GM10847 (cell line): ENCODE results near the gene MEAK7.

ENCODE experiments used
- POLR2A ChIP-seq: IDR thresholded peaks from 2 replicates; pipeline ENCODE4 v1.6.1; 2011; ENCODE audit not compliant: insufficient read length; ENCODE audit errors: extremely low read depth

MEAK7 gene

DNA sequence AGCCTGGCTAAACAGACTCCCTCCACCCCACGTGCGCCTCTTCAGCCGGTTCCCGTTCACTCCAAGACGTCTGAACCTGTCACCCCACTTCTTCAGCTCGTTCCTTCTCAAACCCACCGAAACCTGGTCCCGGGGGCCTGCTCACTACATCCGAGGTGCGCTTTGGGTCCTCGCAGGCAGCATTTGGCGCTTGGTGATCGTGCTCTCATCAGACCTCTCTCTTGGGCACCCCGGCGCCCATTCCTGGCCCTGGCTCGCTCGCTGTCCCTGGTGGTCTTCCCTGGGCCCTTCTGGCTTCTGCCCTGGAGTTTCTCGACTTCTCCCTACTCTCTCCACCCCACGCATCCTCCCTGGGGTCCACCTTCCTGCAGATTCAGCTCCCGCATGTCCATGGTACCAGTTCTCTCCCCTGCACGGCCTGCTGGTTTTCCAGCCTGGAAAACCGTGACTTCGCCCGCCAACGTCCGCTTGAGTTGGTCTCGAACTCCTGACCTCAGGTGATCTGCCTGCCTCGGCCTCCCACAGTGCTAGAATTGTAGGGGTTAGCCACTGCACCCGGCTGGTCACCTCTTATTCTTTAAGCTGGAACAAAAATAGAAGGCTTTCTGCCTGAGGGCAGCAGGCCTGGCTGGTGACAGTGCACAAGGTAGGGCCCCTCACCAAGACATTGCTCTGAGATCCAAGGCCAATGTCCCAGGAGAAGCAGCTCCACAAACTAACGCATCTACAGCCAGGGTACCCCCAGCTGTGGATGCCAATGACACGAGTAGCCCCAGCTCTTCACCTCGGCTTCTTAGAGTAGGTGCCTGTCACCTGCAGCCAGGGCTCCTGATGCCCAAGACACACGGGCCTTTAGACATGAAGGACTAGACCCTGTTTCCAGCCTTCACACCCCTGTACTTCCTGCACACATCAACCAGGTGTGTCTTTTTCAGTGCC is 1.1 kb upstream of the MEAK7 start:
- TF ChIP-seq POLR2A, result no peak

DNA sequence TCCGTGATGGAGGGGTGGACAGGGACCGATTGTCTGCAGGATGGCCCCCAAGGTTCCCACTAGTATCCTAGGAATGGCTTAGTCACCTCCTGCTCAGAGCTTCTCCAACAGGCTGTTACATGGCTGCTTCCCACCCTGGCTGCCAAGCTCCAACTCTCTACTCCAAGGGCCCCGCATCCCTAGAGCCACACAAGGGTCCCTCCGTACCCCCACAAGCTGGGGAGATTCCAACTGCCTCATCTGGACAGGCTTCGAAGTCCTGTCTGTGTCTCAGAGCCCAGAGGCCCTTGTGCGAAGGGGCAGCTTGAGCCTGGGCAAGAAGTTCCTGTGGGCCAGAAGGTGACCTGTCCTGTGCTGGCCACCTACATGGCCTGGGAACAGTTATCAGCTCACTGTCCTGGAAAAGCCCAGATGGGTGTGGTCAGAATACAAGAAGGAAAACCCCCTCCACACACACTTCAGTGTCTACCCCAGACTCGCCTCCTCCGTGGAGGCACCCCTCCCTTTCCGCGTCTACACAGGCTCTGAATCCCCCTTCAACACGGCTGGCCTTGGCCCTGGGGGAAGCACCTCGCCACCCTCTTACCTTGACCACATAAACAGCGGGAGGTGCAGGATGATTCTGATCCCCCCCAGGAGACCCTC is 586 bp downstream of the MEAK7 start:
- no peak for TF ChIP-seq POLR2A

DNA sequence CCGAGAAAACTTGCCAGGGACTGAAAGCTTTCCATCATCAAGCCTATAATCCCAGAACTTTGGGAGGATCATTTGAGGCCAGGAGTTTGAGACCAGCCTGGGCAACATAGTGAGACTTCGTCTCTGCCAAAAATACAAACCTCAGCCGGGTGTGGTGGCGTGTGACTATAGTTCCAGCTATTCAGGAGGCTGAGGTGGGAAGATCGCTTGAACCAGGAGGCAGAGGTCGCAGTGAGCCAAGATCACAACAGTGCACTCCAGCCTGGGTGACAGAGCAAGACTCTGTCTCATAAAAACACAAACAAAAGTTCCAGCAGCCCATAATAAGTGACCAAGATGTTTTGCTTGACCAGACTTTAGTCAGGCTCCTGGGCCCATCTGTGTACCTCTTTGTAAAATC is 1.9 kb downstream of the MEAK7 start:
- no peak for TF ChIP-seq POLR2A

DNA sequence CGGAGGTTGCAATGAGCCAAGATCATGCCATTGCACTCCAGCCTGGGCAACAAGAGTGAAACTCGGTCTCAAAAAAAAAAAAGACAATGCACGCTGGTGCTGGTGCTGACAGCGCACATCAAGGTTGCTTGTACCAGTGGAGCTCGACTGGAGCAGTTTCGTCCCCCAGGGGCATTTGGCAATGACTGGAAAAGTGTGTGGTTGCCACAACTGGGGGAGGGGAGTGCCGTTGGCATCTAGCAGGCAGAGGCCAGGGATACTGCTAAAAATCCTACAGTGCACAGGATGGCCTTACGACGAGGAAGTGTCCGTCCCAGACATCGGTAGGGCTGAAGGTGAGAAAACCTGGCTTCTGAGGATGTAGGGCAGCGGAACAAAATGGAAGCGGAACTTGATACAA is 2.4 kb downstream of the MEAK7 start:
- TF ChIP-seq POLR2A, result no peak

DNA sequence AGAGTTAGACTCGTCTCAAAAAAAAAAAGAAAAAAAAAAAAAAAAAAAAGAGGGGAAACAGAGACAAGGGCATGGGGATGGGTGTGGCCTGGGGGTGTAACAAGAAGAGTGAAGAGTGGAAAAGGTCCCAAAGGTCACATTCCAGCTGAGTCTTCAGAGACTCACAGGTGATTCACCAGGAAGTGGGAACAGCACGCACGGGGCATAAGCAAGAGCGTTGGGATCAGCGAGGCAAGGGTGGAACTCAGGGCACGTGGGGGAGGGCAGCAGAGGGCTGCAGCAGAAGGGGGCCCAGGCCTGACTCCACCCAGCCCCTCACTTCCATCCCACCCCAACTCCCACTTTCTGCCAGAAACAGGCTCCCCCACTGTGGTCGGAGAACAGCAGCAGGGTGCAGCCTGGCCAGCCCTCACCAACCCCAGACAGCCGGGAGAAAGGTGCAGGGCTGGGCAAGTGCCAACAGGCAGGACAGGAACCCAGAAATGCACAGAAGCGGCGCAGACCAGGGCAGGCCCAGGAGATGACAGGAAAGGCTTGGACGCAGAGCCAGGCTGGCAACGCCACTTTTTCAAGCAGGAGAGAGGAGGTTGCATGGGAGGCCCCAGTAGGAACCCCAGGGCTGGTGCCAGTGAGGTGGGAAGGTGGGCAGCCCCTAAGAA is 3.3 kb downstream of the MEAK7 start:
- TF ChIP-seq POLR2A, result no peak

DNA sequence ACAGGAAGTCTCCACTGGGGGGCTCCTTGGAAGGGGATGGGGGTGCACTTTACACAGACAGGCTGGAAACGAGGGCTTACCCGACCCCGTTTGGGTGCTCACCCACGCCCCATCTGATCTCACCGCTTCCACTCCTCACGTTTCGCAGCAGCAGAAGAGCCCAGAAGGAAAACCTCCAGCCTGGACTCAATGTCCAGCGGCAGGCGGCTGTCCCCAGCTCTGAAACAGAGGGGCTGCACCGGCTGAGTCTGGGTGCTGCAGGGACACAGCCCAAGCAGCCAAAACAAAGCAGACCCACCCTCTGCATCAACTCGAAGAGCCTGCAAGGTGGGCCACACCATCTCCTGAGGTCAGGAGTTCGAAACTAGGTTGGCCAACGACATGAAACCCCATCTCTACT is 3.9 kb downstream of the MEAK7 start:
- no peak for TF ChIP-seq POLR2A

DNA sequence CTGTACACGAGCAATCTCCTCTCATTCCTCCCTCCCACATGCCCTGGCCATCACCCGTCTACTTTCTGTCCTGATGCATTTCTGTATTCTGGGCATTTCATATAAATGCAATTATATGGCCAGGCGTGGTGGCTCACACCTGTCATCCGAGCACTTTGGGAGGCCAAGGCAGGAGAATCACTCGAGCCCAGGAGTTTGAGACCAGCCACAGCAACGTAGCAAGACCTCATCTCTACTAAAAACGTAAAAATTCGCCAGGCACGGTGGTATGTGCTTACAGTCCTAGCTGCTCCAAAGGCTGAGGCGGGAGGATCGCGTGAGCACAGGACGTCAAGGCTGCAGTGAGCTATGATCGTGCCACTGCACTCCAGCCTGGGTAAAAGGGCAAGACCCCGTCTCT is 4.8 kb downstream of the MEAK7 start:
- TF ChIP-seq POLR2A, result no peak

DNA sequence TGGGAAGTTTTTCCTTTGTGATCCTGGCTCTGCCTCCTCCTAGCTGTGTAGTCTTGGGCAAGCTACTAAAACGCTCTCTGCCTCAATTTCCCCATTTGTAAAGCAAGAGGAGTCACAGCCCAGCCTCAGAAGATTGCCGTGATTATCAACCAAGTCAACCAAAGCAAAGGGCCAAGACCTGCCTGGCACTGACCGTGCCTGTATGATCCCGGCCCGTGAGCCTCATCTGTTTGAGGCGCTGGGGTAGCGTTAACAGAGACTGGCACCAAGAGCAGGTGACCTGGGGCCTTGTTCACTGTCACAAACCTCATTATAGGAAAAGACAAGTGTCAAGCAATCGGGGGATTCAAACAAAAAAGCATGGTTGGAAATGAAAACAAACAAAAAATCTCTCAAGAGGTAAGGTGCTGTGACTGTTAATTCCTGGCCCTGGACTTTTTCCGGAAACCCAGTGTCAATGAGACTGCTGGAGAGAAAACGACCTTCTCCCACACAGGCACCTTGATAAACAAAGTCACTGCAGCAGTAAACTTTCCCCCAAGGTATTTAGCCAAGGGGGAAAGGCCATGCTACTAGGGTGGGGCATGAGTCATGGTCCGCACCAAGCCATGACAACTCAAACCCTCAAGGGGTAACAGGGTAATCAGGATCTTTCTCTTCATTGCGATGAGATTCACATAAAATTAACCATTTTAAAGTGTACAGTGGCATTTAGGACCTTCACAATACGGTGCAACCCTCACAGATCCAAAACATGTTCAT is 5.4 kb downstream of the MEAK7 start:
- TF ChIP-seq POLR2A, result no peak

DNA sequence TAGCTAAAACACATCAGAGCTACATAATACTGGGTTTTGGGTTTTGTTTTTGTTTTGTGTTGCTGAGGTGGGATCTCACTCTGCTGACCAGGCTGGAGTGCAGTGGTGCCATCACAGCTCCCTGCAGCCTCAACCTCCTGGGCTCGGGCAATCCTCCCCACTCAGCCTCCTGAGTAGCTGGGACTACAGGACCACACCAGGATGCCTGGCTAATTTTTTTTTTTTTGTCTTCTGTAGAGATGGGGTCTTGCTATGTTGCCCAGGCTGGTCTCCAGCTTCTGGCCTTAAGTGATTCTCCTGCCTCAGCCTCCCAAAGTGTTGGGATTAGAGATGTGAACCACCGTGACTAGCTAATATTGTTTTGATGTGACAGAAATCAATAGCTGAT is 6.2 kb downstream of the MEAK7 start:
- TF ChIP-seq POLR2A, result no peak

DNA sequence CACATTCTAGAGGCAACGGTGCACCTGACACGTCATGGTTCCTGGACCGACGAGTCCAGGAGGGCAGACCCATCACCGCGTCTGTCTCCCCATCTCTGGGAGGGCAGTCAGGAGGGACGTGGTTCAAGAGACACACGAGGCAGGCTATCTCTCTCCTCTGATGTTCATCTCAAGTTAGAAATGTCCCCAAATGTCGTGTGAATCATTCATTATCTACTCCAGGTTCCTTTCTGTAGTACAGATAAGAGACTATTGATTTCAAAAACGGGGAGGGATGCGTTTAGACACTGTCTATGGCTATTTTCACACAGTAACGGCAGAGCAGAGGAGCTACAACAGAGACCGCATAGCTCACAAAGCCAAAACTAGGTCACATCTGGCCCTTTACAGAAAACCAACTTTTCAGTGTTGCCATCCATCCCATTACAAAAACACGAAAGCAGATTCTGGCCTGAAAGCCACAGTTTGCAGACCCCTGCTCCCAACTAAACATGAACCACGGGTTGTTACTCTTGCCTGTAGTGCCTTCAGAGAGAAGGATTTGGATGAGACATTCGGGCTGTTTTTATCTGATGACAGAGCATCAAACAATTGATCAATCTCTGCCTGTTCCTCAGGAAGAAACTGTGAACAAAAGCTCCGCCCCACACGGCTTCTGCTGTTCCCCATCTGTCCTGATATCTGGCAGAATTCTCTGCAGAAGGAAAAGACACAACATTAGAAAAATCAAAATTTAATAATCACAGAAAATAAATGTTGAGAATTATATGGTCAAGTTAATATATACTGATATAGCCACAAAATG is 6.8 kb downstream of the MEAK7 start:
- TF ChIP-seq POLR2A, result no peak

DNA sequence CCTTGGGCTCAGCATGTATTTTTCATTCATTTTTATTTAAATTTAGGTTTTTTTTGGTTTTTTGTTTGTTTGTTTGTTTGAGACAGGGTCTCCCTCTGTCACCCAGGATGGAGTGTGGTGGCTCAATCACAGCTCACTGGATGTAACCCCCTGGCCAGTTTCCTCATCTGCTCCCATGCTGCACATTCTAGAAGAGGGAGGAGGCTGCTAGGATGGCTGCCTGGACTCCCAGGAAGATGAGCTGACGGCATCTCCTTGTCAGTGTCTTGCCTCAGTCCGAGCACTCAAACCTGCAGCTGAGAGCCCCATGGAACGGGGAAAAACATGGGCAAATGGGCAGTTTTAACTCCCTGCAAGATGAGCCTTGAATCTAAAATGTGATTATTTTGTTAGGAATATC is 7.5 kb downstream of the MEAK7 start:
- TF ChIP-seq POLR2A, result no peak

DNA sequence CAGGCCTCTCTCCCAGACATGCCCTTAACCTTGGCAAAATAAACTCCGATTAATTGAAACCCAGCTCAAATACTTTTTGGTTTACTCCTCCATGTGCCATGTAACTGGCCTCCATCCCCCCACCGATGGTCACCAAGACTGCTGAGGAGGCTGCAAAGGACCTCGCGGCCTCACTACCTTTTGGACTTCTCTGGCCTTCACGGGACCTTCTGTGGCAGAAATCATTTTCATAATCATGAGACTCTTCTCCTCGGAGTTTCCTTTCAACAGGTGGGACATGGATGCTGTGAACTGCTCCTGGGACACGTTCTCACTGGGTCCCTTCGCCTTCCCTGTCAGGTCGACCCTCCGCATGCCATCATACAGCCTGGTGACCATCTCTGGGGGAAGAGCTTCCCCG is 9.0 kb downstream of the MEAK7 start:
- no peak for TF ChIP-seq POLR2A

DNA sequence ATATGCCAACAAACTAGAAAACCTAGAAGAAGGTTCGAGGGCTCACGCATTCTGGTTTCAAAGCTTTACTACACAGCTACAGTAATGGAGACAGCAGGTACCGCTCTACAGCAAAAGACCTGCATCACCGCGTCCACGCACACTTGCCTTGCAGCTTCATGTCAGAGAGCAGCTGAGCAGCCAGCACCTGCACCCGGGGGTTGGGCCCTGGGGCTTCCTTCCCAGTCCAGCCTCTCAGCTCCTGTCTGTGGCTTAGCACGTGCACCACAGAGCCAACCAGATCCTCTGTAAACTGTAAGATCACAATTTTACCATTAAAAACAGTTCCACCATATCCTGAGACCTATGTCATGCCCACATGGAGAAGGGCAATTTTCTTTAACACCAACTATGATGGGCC is 15.3 kb downstream of the MEAK7 start:
- TF ChIP-seq POLR2A, result no peak

DNA sequence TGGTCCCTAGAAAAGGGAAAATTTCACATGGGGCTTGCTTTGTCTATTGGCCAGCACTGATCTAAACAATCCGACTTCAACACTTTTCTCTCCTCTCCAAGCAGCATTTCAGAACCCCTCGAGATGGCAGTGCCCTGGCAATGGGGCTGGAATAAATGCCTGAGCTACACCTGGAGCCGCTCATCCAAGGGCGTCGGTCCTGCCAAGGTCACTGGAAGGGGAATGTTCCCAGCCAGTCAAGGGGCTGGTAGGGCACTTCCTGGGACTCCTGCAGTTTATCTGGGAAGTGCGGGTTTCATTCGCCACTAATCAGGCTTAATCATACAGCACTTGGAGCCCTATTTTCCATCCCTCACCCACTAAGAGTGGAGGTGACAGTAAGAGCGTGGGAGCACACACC is 17.1 kb downstream of the MEAK7 start:
- TF ChIP-seq POLR2A, result no peak
